HEK293T (cell line): ENCODE results near the gene SLC45A1.

Experiments
- ELF4 ChIP-seq: fragments of 450-650 bp; IDR thresholded peaks from 2 replicates; pipeline ENCODE4 v1.6.1; 2017; ENCODE audit warnings: antibody characterized with exemption
- FOXA1 ChIP-seq: fragments of 450-650 bp; IDR thresholded peaks from 2 replicates; pipeline ENCODE4 v1.6.1; 2016; ENCODE audit warnings: mild to moderate bottlenecking
- FOXK2 ChIP-seq: fragments of 450-650 bp; IDR thresholded peaks from 2 replicates; pipeline ENCODE4 v1.6.1; 2016; ENCODE audit warnings: mild to moderate bottlenecking
- HDGF ChIP-seq: fragments of 450-650 bp; IDR thresholded peaks from 2 replicates; pipeline ENCODE4 v1.6.1; 2017; ENCODE audit warnings: antibody characterized with exemption, borderline replicate concordance
- NFRKB ChIP-seq: fragments of 450-650 bp; IDR thresholded peaks from 2 replicates; pipeline ENCODE4 v1.6.1; 2016; ENCODE audit warnings: mild to moderate bottlenecking, moderate library complexity
- SUZ12 ChIP-seq: fragments of 450-650 bp; IDR thresholded peaks from 2 replicates; pipeline ENCODE4 v1.6.1; 2016; ENCODE audit warnings: mild to moderate bottlenecking
- TARDBP ChIP-seq: fragments of 450-650 bp; IDR thresholded peaks from 2 replicates; pipeline ENCODE4 v1.6.1; 2016
- ZNF384 ChIP-seq: fragments of 450-650 bp; IDR thresholded peaks from 2 replicates; pipeline ENCODE4 v1.6.1; 2016

DNA sequence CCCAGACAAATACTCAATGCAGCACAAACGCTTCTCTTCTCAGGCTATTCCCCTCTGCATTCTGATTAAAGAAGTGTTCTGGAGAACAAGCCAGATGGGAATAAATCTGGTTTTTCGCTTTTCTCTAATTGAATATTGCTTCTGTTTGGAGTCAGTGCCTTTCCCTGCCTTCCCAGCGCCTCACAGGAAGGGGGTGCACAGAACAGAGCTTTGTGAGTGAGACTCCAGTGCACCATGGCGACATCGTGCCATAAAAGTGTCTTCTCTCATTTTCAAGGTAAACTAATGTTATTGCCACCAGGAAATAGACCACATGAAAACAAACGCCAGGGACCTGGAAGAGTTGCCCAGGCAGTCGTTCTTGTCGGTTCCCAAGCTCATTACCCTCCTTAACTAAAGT lies 43.6 kb upstream of the SLC45A1 start:
- TF ChIP-seq ELF4 = no peak
- TF ChIP-seq FOXK2 = no peak
- no peak for TF ChIP-seq TARDBP
- no peak for TF ChIP-seq SUZ12
- no peak for TF ChIP-seq HDGF
- no peak for TF ChIP-seq FOXA1
- TF ChIP-seq NFRKB = no peak
- TF ChIP-seq ZNF384 = no peak
